Measurements from ENCODE around the gene TGFB2.
"Not testable (repeated sequence)": the region's sequence is repeated elsewhere in the genome, so short reads cannot be mapped to it uniquely, and the experiment has no call there.

Gene TGFB2

GRCh38 chr1:218344814-218345672 lies at the start of gene TGFB2:
Gene TGFB2, plus strand, starts transcription at chr1:218345336. Its CDS starts 1,366 bp downstream, at chr1:218346702.
- DNase-seq = no peak

- no peak for DNase-seq
Observed at GRCh38 chr1:218296162-218296561, 49.0 kb upstream of the TGFB2 start.

GRCh38 chr1:218297461-218297860 lies 47.7 kb upstream of the TGFB2 start:
- DNase-seq = no peak

GRCh38 chr1:218297867-218298266 lies 47.3 kb upstream of the TGFB2 start:
- no peak for DNase-seq

GRCh38 chr1:218298398-218298797 lies 46.7 kb upstream of the TGFB2 start:
- DNase-seq = no peak

GRCh38 chr1:218299416-218299815 lies 45.7 kb upstream of the TGFB2 start:
- no peak for DNase-seq

GRCh38 chr1:218301217-218301616 lies 43.9 kb upstream of the TGFB2 start:
- DNase-seq = no peak

GRCh38 chr1:218302155-218302554 lies 43.0 kb upstream of the TGFB2 start:
- DNase-seq = no peak

- no peak for DNase-seq
Observed at GRCh38 chr1:218303176-218303879, 41.8 kb upstream of the TGFB2 start.

- DNase-seq = no peak
Observed at GRCh38 chr1:218304281-218305039, 40.7 kb upstream of the TGFB2 start.

- no peak for DNase-seq
Observed at GRCh38 chr1:218305472-218306064, 39.6 kb upstream of the TGFB2 start.

GRCh38 chr1:218312509-218312908 lies 32.6 kb upstream of the TGFB2 start:
- no peak for DNase-seq

- no peak for DNase-seq
Observed at GRCh38 chr1:218314316-218314715, 30.8 kb upstream of the TGFB2 start.

GRCh38 chr1:218315638-218316037 lies 29.5 kb upstream of the TGFB2 start:
- no peak for DNase-seq

- DNase-seq = no peak
Observed at GRCh38 chr1:218317061-218317460, 28.1 kb upstream of the TGFB2 start.

GRCh38 chr1:218320182-218320581 lies 25.0 kb upstream of the TGFB2 start:
- not testable (repeated sequence) for DNase-seq

GRCh38 chr1:218322762-218323161 lies 22.4 kb upstream of the TGFB2 start:
- DNase-seq = no peak

GRCh38 chr1:218323568-218324225 lies 21.4 kb upstream of the TGFB2 start:
- DNase-seq = no peak

GRCh38 chr1:218324226-218324580 lies 20.9 kb upstream of the TGFB2 start:
- DNase-seq = no peak

- no peak for DNase-seq
Observed at GRCh38 chr1:218328769-218329168, 16.4 kb upstream of the TGFB2 start.

GRCh38 chr1:218330043-218330623 lies 15.0 kb upstream of the TGFB2 start:
- DNase-seq = no peak

GRCh38 chr1:218332416-218332815 lies 12.7 kb upstream of the TGFB2 start:
- DNase-seq = no peak
